ENCODE measurements around the gene NUCKS1. TPM values are rescaled to one million over a fixed set of nuclear protein-coding genes. Genes with fewer than 3 reads are reported as not detected.

Gene NUCKS1
- polyA plus RNA-seq (2012; ENCODE audit: insufficient read depth, insufficient read length, low read depth): 99.7 TPM

GRCh38 chr1:205750138-205751035 lies at the start of gene NUCKS1:
Gene NUCKS1 (minus strand): TSS chr1:205750182. CDS start chr1:205749973, 209 bp downstream.
- TF ChIP-seq CTCF (IDR thresholded peaks at IDR 0.05; ENCODE audit: low read depth, low read length): peak; percentile 34; the same call in 1 of the 2 replicates
- Histone ChIP-seq H3K4me3 (ENCODE audit: low read depth, low read length) (peak within 1 kb of the TSS; percentile 93), H3K27me3 (peaks cover under 1% of the 10 kb centered on the region; the same call in 1 of the 2 replicates), H3K9me3 (no peaks in the 10 kb centered on the region), H3K36me3 (peaks cover 5% of the 10 kb centered on the region; the same call in 1 of the 2 replicates), H3K4me1 (peaks cover 6% of the 10 kb centered on the region)
- DNase-seq: peak; percentile 98

GRCh38 chr1:205798577-205798976 lies 48.6 kb upstream of the NUCKS1 start:
- DNase-seq: no peak
- Histone ChIP-seq H3K4me3 (ENCODE audit: low read depth, low read length) (no peak overlapping the region), H3K27me3 (no peaks in the 10 kb centered on the region), H3K4me1 (no peaks in the 10 kb centered on the region), H3K36me3 (no peaks in the 10 kb centered on the region; the same call in 1 of the 2 replicates), H3K9me3 (no peaks in the 10 kb centered on the region)
- no peak for TF ChIP-seq CTCF (IDR thresholded peaks at IDR 0.05; ENCODE audit: low read depth, low read length)

- no peak overlapping the region for H3K4me3 ChIP-seq (ENCODE audit: low read depth, low read length)
- H3K9me3 ChIP-seq: no peaks in the 10 kb centered on the region
- TF ChIP-seq CTCF (IDR thresholded peaks at IDR 0.05; ENCODE audit: low read depth, low read length): no peak
- no peaks in the 10 kb centered on the region for H3K27me3 ChIP-seq
- no peaks in the 10 kb centered on the region for H3K4me1 ChIP-seq
- no peaks in the 10 kb centered on the region; the same call in 1 of the 2 replicates for H3K36me3 ChIP-seq
- DNase-seq: no peak
Measured at GRCh38 chr1:205797168-205797567, 47.2 kb upstream of the NUCKS1 start.

GRCh38 chr1:205794011-205794730 lies 44.2 kb upstream of the NUCKS1 start:
- no peaks in the 10 kb centered on the region for H3K27me3 ChIP-seq
- no peak overlapping the region for H3K4me3 ChIP-seq (ENCODE audit: low read depth, low read length)
- no peak for DNase-seq
- no peaks in the 10 kb centered on the region for H3K9me3 ChIP-seq
- no peaks in the 10 kb centered on the region; the same call in 1 of the 2 replicates for H3K36me3 ChIP-seq
- H3K4me1 ChIP-seq: no peaks in the 10 kb centered on the region
- no peak for TF ChIP-seq CTCF (IDR thresholded peaks at IDR 0.05; ENCODE audit: low read depth, low read length)

- DNase-seq: no peak
- no peaks in the 10 kb centered on the region for H3K9me3 ChIP-seq
- H3K27me3 ChIP-seq: no peaks in the 10 kb centered on the region
- TF ChIP-seq CTCF (IDR thresholded peaks at IDR 0.05; ENCODE audit: low read depth, low read length): no peak
- H3K4me3 ChIP-seq (ENCODE audit: low read depth, low read length): no peak overlapping the region
- H3K4me1 ChIP-seq: no peaks in the 10 kb centered on the region
- no peaks in the 10 kb centered on the region; the same call in 1 of the 2 replicates for H3K36me3 ChIP-seq
Measured at GRCh38 chr1:205792961-205793673, 43.1 kb upstream of the NUCKS1 start.

Data from BE2C (cell line).